ENCODE data around the gene PAK1.
"Not testable (repeated sequence)": the region's sequence is repeated elsewhere in the genome, so short reads cannot be mapped to it uniquely, and the experiment has no call there.

The PAK1 gene

GRCh38 chr11:77473801-77474683, at the start of gene PAK1:
Gene PAK1, minus strand, starts transcription at chr11:77474094. Its CDS starts 81,574 bp downstream, at chr11:77392520.
- DNase-seq, result peak; percentile 84 to 87

- no peak for DNase-seq
These were observed 48.3 kb upstream of the PAK1 start for GRCh38 chr11:77522215-77522614.

- DNase-seq, result no peak
These were observed 46.0 kb upstream of the PAK1 start for GRCh38 chr11:77519847-77520246.

- no peak for DNase-seq
These were observed 44.6 kb upstream of the PAK1 start for GRCh38 chr11:77518471-77518870.

GRCh38 chr11:77517753-77518152, 43.9 kb upstream of the PAK1 start:
- DNase-seq, result no peak

GRCh38 chr11:77517226-77517625, 43.3 kb upstream of the PAK1 start:
- DNase-seq, result no peak

GRCh38 chr11:77515483-77515882, 41.6 kb upstream of the PAK1 start:
- no peak for DNase-seq

GRCh38 chr11:77515063-77515462, 41.2 kb upstream of the PAK1 start:
- no peak for DNase-seq

- no peak for DNase-seq
These were observed 38.2 kb upstream of the PAK1 start for GRCh38 chr11:77512092-77512491.

GRCh38 chr11:77510851-77511250, 37.0 kb upstream of the PAK1 start:
- DNase-seq, result no peak

- DNase-seq, result no peak
These were observed 36.2 kb upstream of the PAK1 start for GRCh38 chr11:77510095-77510494.

GRCh38 chr11:77508019-77508418, 34.1 kb upstream of the PAK1 start:
- no peak for DNase-seq

- DNase-seq, result no peak
These were observed 33.0 kb upstream of the PAK1 start for GRCh38 chr11:77506857-77507256.

- no peak for DNase-seq
These were observed 32.1 kb upstream of the PAK1 start for GRCh38 chr11:77505956-77506355.

GRCh38 chr11:77503006-77503405, 29.1 kb upstream of the PAK1 start:
- DNase-seq, result no peak

- no peak for DNase-seq
These were observed 28.5 kb upstream of the PAK1 start for GRCh38 chr11:77502346-77502905.

GRCh38 chr11:77501758-77502157, 27.9 kb upstream of the PAK1 start:
- no peak for DNase-seq

GRCh38 chr11:77497368-77497767, 23.5 kb upstream of the PAK1 start:
- no peak for DNase-seq

- DNase-seq, result no peak
These were observed 21.6 kb upstream of the PAK1 start for GRCh38 chr11:77495526-77495925.

- not testable (repeated sequence) for DNase-seq
These were observed 16.1 kb upstream of the PAK1 start for GRCh38 chr11:77490035-77490434.

GRCh38 chr11:77487790-77488189, 13.9 kb upstream of the PAK1 start:
- no peak for DNase-seq

GRCh38 chr11:77479746-77480352, 6.0 kb upstream of the PAK1 start:
- no peak for DNase-seq

GRCh38 chr11:77475206-77475605, 1.3 kb upstream of the PAK1 start:
- DNase-seq, result no peak

GRCh38 chr11:77474684-77475060, 778 bp upstream of the PAK1 start:
- DNase-seq, result no peak
